ENCODE data around the gene PRKAB2. TPM values are rescaled to one million over a fixed set of nuclear protein-coding genes. Genes with fewer than 3 reads are reported as not detected.

The PRKAB2 gene
- total and polyA plus RNA-seq, 2 of the 4 experiments (the other 2 are of a cell fraction): 8.4 to 11.0 TPM

DNA sequence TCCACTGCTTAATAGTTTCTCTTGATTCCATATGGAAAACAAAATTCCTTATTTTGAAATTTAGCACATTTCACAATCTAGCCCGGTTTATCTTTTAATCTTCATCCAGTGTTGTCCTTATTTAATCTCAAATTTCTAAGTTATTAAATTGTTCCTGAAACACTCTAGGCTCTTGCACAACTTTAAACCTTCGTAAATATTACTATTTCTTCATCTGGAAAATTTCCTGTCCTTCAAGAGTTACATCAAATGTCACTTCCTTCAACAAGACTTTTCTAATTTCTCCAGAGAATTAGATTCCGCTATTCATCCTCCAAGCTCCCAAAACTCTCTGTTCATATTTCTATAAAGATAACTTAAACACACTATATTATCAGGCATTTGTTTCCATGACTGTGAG lies 46.3 kb upstream of the PRKAB2 start:
- Histone ChIP-seq H3K23ac (ENCODE audit: low read depth, low read length) (no peak overlapping the region), H3K4me1 (ENCODE audit: control insufficient read depth, insufficient read depth, low read length) (no peaks in the 10 kb centered on the region), H2BK120ac (ENCODE audit: low read depth, low read length) (no peak overlapping the region), H3K4me3 (ENCODE audit: insufficient read depth, low read depth, low read length) (no peak overlapping the region), H3K36me3 (ENCODE audit: control insufficient read depth, insufficient read depth, low read length) (no peaks in the 10 kb centered on the region), H4K8ac (ENCODE audit: low read depth in 2 of 2, low read length in 2 of 2) (no peak overlapping the region), H4K91ac (ENCODE audit: insufficient read depth, low read depth, low read length) (no peak overlapping the region), H2AK9ac (replicated peaks; ENCODE audit: low read depth, low read length, poor library complexity) (no peak overlapping the region), H2BK5ac (ENCODE audit: low read depth, low read length, poor library complexity, severe bottlenecking) (no peak overlapping the region), H3K4ac (ENCODE audit: low read depth, low read length) (no peak overlapping the region), H3K4me2 (ENCODE audit: low read depth, low read length) (no peak overlapping the region), H3K9ac (ENCODE audit: low read depth, low read length) (no peak overlapping the region), H3K27ac (ENCODE audit: insufficient read depth, low read length) (no peak overlapping the region), H3K9me3 (ENCODE audit: control insufficient read depth, insufficient read depth, low read length) (no peaks in the 10 kb centered on the region), H3K14ac (replicated peaks; ENCODE audit: low read depth, low read length) (no peak overlapping the region), H2AFZ (replicated peaks; ENCODE audit: low read length, poor library complexity) (no peak overlapping the region), H3K27me3 (ENCODE audit: control insufficient read depth, insufficient read depth, low read length) (no peaks in the 10 kb centered on the region; the same call in 1 of the 2 replicates), H4K20me1 (ENCODE audit: insufficient read depth, low read length) (no peaks in the 10 kb centered on the region), H2AK5ac (ENCODE audit: low read depth, low read length) (no peak overlapping the region), H3K79me1 (ENCODE audit: low read depth in 1 of 2, low read length in 2 of 2) (no peaks in the 10 kb centered on the region), H3K9me1 (ENCODE audit: insufficient read depth, low read length) (no peaks in the 10 kb centered on the region), H2BK15ac (ENCODE audit: low read depth, low read length) (no peak overlapping the region), H3K56ac (ENCODE audit: extremely low read depth, insufficient read depth, low read length) (no peak overlapping the region), H3K18ac (ENCODE audit: low read depth, low read length) (no peak overlapping the region), H4K5ac (ENCODE audit: low read depth, low read length) (no peak overlapping the region), H2BK20ac (ENCODE audit: low read depth, low read length) (no peak overlapping the region)
- DNase-seq: no peak
- intact Hi-C loops (cut with micrococcal nuclease) (no loop called here), dilution Hi-C loops (cut with HindIII; ENCODE audit: low sequenced_read_pairs, unreplicated experiment) (no loop called here), in situ Hi-C loops (cut with MboI; ENCODE audit: low sequenced_read_pairs) (no loop called here)
- BruUV-seq (replicated peaks): no TSS peak
- TF ChIP-seq, protein P1, sequence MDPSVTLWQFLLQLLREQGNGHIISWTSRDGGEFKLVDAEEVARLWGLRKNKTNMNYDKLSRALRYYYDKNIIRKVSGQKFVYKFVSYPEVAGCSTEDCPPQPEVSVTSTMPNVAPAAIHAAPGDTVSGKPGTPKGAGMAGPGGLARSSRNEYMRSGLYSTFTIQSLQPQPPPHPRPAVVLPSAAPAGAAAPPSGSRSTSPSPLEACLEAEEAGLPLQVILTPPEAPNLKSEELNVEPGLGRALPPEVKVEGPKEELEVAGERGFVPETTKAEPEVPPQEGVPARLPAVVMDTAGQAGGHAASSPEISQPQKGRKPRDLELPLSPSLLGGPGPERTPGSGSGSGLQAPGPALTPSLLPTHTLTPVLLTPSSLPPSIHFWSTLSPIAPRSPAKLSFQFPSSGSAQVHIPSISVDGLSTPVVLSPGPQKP (IDR thresholded peaks at IDR 0.05; ENCODE audit: borderline replicate concordance, low read depth, low read length): no peak
- no peak for TF ChIP-seq MXI1 (IDR thresholded peaks at IDR 0.05; ENCODE audit: borderline replicate concordance, low read depth, low read length)
- TF ChIP-seq RAD21 (IDR thresholded peaks at IDR 0.05; ENCODE audit: low read length): no peak
- no peak for TF ChIP-seq RCOR1 (IDR thresholded peaks at IDR 0.05; ENCODE audit: insufficient replicate concordance, low read length)
- CTCF ChIA-PET: no interaction called here
- POLR2A ChIA-PET (ENCODE audit: unreplicated experiment): no interaction called here
- WGBS, 2 experiments (ENCODE audit: extremely low coverage in 2 of 2, insufficient read length in 1 of 2): 63% methylated on average over 2 of the region's 3 CpGs; no CpG with 5 or more reads in 1 of the 2 experiments
- ATAC-seq (ENCODE audit: low read depth): no peak

All from IMR-90 (cell line).